HG03135 (cell line): ENCODE data around the gene STX5.
"Not testable (repeated sequence)": the region's sequence is repeated elsewhere in the genome, so short reads cannot be mapped to it uniquely, and the experiment has no call there.

Experiments
- ATAC-seq: cut with Tn5 transposase; IDR thresholded peaks from one replicate; pipeline ENCODE4 v1.9.1; 2021; ENCODE audit warnings: mild to moderate bottlenecking, moderate library complexity; ENCODE audit not compliant: unreplicated experiment

Gene STX5

DNA sequence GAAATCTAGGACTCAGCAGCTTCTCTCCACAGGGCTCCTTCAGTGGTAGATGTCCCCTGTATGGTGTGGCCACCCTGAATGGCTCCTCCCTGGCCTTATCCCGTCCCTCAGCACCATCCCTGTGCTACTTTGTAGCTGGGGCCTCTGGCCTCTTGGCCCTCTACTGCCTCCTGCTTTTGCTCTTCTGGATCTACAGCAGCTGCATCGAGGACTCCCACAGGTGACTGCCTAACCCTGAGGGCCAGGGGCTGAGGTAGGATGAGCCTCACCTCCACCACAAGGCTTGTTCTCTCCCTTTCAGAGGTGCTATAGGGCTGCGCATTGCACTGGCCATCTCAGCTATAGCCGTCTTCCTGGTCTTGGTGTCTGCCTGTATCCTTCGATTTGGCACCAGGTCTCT is 42.9 kb downstream of the STX5 start:
- ATAC-seq = no peak

DNA sequence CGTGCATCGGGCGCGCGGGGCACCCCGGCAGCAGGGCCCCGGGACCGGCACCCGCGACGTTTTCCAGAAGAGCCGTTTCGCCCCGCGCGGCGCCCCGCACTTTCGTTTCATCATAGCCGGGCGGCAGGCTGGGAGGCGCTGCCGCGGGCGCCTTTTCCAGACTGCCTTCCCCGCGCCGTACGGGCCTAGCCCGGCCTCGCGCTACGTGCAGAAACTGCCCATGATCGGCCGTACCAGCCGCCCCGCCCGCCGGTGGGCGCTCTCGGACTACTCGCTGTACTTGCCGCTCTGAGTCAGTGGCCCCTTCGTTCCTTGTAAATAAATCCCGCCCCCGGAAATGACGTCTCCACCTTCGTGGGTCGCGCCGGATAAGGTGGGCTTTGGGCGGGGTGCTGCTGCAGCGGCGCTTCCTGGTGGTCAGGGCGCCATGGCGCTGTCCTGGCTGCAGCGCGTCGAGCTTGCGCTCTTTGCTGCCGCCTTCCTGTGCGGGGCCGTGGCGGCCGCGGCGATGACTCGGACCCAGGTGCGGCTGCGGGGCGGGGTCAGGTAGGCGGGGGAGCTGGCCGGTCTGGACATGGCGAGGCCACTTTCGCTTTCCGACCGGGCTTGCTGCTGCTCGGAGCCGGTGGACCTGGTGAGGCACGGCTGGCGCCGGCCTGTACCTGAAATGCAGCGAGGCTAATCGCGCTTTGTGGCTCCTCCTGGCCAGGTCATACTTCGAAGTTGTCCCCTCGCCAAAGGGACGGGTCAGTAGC is 44.7 kb downstream of the STX5 start, which contains the start of gene TMEM179B:
TMEM179B (plus strand) TSS at position 398 of the 755 bp plus-strand sequence; CDS start at position 428, 30 bp downstream.
- peak; percentile 64 for ATAC-seq

DNA sequence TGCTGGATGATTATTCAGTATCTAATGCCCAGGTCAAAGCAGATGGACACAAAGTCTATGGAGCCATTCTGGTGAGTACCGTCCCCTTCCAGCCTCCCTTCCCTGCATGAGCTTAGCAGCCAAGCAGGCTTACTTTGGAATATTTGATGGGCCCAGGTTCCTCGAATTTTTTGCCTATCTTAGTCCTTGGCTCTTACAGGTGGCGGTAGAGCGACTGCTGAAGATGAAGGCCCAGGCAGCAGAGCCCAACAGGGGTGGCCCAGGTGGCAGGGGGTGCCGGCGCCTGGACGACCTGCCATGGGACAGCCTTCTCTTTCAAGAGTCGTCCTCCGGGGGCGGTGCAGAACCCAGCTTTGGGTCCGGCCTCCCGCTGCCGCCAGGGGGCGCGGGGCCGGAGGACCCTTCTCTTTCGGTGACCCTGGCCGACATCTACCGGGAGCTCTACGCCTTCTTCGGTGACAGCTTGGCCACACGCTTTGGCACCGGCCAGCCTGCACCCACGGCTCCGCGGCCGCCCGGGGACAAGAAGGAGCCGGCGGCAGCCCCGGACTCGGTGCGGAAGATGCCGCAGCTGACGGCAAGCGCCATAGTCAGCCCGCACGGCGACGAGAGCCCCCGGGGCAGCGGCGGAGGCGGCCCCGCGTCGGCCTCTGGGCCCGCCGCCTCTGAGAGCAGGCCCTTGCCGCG is 45.4 kb downstream of the STX5 start:
- peak; percentile 70 for ATAC-seq

DNA sequence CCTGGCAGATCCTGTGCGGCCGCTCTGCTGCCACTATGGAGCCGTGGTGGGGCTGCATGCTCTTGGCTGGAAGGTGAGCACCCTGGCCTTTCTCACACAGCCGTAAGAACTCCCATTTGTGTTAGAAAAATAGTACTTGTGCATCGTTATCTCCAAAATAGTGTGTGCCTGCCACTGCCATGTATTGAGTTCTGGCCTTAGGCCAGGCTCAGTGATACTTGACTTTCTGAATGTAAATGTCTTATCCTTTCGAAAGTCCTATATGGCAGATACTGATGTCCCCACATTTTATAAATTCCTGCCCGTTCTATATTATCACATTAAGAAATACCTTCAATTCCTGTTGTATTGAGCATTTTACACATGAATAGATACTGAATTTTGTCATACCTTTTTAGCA is 49.1 kb downstream of the STX5 start:
- ATAC-seq = no peak

DNA sequence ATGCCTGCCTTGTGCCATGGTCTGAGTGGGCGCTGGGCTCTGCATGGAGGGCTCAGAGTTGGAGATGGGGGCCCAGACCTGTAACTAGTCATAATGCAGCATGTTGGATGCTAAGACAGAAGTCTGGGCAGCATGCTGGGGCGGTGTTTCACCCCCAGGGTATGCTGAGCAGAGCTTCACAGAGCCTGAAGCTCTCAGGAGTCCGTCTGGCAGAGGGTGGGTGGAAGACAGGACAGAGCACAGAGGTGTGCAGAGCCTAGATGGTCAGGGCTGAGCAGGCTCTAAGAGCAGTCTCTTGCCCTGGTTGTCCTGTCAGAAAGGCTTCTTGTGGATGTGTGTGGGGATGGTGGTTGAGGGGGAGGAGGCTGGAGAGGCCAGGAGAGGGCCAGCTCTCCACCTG is 53.4 kb downstream of the STX5 start:
- no peak for ATAC-seq

DNA sequence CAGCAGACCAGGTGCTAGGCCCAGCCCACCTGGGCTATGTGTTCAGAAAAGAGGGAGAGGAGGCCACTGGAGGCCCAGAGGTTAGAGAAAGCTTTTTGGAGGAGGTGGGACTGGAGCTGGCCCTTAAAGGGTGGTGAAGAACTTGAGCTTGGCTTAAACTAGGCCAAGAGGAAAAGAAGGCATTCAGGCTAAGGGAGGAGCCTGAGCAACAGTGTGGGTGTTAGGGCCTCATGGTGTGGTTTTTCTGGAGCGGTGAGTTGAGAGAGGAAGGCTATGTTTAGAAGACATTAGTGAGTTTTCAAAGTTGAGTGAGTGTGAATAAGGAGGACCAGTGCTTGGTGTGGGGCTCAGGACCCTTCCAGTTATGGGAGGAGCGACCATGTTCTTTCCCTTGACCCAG is 54.5 kb downstream of the STX5 start:
- no peak for ATAC-seq

DNA sequence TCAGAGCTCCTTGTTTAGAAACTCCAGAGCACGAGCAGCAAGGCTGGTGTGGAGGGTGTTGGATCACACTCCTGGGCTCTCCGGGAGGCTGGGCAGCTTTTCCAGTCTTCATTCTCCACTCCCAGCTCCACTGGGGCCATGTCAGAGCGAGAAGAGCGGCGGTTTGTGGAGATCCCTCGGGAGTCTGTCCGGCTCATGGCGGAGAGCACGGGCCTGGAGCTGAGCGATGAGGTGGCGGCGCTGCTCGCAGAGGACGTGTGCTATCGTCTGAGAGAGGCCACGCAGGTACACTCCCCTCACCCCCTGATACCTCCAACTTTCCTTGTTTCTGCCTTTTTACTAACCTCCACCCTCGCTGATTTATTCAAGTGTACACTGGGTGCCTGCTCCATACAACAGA is 56.2 kb downstream of the STX5 start:
- ATAC-seq = no peak

DNA sequence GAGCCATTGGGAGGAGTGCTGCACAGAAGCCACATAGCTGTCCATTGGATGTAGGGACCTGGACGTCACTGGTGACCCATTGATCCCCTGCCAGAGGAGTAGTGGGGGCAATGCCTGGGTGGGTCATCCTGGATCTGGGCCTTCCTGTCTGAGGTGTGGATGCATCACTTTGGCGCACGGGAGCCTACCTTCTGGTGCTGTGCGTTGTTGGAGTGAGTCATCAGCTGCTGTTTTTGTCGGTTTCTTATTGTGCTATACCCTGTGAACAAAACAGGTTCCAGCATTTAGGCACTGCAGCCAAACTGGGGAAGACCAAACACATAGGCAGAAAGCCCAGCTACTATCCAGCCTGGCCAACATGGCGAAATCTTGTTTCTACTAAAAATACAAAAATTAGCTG is 57.4 kb downstream of the STX5 start:
- ATAC-seq = no peak

DNA sequence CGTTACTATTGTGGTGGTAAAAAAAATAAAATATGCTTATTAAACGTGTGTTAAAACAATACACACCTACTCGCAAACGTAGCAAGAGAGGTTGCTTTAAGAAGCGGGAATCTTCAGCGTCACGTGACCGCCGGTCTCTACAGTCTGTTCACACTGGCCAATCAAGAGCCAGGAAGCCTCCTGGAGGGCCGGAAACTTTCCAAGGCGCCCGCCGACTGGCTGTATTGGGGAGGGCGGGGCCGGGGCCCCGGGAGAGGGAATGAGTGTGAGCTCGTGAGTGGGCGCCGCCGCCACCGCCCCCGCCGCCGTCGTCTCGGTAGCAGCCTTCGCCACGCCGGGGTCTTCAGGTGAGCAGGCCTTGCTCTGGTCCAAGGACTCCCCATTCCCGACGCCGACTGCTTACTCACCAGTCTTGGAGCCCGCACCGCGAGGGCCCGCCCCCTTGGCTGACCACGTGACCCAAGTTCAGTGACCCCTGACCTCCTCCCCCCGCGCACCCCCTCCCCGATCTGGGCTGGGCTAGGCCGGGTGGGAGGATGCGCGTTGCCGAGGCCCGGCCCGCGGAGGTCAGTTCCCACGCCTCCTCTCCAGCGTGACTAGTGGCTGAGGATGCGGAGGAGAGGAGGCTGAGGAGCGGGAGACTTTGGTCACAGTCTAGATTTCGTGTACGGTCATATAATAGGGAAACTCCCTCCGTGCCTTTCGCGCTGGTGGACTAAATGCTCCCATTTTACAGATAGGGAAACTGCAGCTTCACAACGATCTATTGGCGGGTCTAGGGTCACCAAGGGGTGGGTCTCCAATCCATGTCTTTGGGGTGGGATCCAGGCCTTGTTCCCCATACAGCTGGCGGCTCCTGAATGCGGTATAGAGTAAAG is 60.5 kb downstream of the STX5 start, which contains the start of gene TAF6L:
TAF6L (plus strand) TSS at position 253 of the 878 bp plus-strand sequence. CDS start 4,388 bp downstream, outside the sequence.
- ATAC-seq = peak; percentile 74

DNA sequence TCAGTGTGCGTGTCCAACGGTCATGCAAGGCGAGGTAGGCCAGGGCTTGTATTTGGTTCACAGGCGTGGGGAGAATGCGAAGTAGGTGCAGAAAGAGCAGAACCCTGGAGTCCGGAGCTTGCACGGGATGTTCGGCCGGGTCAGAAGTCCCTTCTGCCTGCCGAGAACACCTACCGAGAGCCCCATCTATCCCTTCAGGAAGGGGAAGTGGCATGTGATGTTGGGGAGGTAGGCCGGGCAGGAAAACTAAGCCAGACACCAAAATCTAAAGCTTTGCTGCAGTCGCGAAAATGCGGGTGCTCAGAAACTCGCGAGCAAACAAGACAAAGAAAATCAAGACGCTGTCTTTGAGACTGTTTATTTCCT is 61.1 kb downstream of the STX5 start:
- ATAC-seq = peak; percentile 13

DNA sequence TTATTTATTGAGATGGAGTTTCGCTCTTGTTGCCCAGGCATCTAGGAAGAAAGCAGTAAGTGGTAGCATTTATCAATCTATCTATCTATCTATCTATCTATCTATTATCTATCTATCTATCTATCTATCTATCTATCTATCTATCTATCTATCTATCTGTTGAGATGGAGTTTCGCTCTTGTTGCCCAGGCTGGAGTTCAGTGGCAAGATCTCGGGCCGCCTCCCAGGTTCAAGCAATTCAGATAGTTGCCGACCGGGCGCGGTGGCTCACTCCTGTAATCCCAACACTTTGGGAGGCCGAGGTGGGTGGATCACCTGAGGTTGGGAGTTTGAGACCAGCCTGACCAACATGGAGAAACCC is 71.0 kb downstream of the STX5 start:
- not testable (repeated sequence) for ATAC-seq

DNA sequence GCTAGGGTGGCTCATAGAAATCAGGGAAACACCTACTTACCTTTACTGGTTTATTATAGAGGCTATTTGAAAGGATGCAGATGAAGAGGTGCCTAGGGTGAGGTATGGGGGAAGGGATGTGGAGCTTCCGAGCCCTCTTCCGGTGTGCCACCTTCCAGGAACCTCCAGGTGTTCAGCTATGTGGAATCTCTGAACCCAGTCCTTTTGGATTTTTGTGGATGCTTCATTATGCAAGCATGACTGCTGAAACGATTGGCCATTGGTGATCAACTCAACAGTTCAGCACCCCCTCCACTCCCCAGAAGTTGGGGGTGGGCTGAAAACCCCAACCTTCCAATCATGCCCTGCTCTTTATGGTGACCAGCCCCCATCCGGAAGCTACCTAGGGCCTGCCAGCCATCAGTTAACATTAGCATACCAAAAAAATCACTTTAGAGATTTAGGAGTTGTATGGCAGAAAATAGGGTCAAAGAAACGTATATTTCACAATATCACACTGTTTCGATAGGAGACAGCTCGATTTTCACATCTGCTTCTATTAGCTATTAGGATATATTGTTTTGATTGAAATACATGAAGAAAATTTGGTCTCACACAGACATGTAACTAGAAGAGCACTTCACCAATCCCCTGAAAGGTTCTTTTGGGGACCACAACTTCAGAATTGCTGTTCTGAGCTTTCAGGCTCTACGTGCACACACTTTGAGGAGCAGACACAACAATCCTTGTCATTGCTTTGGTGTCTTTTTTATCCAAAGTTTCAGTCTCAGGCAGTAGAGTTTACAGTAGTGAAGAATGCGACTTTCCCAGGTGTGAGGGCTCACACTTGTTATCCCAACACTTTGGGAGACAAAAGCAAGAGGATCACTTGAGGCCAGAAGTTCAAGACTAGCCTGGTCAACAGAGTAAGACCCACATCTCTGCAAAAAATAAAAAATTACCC is 73.7 kb downstream of the STX5 start:
- ATAC-seq = no peak
